Stimulated activated CD4-positive, alpha-beta T cell treated with anti-CD3 and anti-CD28 coated beads, TNF-alpha, amount 100 ng/mL, for 4 hours (primary cell): ENCODE results near the gene YOD1.

ENCODE experiments used
- DNase-seq, 3 experiments: peaks; one replicate each; pipeline ENCODE4 v3.0.0-alpha.2; 2020; ENCODE audit warnings: low read depth in 3 of 3

The YOD1 gene

DNA sequence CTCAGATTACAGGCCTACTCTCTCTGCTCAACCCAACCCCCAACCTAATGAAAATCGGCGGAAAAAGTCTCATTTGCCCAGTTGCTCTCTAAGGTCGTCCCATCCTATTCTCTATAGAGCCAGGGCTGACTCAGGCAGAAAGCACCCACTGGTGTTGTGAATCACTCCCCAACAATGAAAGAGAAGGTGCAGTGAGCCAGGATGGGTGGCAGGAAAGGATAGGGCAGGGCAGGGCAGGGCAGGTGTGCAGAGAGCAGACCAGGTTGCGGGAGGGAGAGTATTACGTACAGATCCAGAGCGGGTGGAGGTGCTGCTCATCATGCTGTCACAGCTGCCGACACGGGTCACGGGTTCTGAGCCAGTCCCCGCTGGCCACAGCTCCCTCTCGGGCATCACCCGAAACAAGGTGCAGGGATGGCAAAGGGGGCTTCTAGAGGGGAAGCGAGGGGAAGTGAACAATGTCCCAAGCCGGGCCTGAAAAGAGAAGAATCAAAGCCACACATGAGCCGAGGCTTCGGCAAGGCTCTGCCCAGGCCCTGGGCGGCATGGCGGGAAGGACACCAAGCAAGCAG, 23.7 kb downstream of the YOD1 start:
- DNase-seq: no peak

- no peak for DNase-seq
These were observed 24.9 kb downstream of the YOD1 start for GRCh38 chr1:207026104-207026534.

- DNase-seq: no peak
These were observed 25.7 kb downstream of the YOD1 start for GRCh38 chr1:207025146-207025880.

DNA sequence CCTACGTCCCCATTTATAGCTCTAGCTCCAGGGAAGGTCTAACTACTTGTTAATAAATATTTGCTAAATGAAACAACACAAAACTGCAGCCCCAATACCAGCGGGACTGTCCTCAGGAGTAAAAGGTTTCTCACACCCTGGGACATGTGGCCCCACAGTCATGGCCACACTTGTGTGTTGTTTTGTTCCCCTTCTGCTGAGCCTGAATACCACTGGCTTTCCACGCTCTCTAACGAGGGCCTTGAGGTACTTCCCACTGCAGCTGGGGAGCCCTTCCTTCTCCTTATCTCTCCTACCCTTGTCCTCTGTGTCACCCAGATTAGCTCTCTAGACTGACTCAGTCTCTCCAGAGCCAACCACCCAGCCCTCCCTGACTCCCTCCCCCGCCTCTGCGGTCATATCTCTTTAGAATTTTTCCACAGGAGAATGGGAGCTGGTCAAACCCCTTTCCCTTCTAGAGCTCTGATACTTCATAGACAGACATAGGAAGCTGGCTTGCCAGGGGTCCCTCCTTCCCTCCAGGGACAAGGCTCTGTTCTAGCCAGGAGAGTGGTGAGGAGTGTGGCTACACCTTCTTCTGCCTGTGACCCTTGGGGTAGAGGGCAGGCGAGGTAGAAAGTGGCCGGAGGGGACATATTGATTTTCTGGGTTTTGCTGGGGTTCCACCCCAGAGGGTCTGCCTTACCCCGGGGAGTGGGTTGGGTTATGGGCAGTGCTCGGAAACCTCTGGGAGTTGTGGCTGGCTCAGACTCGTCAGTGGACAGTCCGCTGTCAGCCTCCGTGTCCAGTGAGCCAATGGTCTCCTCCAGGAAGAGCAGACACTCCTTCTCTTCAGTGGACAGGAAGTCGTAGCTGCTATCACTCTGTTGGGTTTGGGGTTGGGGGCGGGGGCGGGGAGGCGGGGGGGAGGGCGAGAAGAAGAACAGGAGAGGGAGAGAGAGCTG, 26.5 kb downstream of the YOD1 start:
- no peak for DNase-seq

DNA sequence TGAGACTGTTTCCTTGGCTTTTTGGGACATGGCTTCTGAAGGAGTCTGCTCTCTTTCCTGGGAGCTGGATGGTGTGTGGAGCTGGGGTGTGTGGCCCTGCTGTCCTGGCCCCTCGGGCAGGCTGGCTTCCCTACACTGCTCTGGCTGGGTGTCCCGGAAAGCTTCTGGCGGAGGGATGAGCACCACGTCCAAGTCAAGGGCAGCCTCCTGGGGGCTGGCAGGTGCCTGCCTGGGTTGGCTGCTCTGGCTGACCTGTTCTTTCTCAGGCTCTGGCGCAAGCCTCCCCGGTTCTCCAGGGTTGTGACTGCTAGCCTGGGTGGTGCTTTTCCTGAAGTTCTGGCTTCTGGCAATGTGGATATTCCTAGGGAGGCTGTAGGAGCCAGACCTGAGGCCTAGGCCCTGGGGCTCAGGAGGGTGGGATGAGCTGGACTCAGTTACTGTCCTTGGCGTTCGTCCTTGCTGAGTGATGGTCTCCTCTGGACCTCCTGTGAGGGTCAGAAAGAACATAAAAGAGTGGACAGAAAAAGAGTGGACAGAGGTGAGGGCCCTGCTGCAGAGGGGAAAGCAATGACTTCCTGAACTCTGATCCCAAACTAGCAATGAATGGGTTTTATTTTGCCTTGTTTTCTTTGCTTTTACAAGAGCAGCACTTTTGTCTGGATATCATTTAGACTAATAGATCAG, 27.9 kb downstream of the YOD1 start:
- no peak for DNase-seq

DNA sequence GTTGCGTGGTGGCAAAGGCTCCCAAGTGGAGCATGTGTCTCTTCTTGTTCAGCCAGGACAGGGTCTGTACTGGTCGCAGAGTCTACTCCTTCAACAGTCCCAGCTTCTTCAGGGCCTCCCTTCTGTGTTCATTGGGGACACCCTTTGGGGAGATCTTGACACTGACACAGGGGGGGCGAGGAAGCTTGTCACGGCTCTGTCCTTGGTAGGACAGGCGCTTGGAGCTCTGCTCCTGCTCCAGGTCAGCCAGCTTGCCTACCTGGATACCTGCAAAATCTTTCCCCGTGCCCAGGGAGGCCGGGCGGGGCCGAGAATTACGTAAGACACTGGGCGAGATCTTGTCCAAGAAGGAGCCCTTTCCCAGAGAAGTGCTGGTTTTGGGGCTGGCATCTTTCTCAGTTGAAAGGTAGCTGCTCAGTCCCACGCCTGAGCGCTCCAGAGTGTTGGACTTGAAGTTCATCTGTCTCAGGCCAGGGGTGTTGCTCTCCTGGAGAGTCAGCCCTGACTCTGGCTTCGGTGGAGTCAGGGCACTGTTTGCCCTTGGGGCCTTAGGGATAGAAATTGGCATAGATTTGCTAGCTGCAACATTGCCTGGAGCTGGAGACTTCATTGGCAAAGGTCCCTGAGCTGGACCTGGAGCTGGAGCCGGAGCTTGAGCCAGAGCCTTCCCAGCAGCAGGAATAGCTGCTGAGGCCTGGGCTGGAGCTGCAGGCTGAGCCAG, 29.0 kb downstream of the YOD1 start:
- DNase-seq: no peak

DNA sequence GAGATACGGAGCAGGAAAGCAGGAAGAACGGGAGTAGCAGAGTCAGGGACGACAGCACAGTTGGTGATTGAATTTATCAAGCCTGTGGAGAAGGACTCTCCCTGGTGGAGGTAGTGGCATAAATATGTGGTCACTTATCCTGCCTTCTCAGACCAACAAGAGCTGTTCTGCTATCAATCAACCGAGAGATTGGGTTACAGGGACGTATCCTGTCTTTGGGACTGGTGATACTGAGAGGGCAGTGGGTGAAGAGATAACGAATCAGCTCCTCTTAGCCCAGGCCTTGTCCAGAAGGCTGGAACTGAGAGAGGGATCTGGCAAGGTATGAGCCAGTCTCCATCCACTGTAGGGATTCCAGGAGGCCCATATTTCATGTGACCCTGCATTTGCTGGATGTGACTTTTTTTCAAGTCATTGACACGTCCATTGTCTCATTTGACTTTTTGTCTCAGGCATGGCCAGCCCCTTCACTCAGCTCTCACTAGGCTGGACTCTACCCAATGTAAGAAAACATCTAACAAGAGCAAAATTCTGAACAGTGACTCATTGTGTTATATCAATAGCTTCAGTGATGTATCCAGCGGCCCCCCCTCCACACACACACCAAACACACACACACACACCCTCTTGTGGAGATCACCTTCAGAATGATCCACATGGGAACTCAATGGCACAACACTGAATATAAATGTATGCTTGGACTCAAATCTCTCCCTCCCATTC, 29.7 kb downstream of the YOD1 start:
- no peak for DNase-seq

- no peak for DNase-seq
These were observed 30.3 kb downstream of the YOD1 start for GRCh38 chr1:207020709-207021107.

DNA sequence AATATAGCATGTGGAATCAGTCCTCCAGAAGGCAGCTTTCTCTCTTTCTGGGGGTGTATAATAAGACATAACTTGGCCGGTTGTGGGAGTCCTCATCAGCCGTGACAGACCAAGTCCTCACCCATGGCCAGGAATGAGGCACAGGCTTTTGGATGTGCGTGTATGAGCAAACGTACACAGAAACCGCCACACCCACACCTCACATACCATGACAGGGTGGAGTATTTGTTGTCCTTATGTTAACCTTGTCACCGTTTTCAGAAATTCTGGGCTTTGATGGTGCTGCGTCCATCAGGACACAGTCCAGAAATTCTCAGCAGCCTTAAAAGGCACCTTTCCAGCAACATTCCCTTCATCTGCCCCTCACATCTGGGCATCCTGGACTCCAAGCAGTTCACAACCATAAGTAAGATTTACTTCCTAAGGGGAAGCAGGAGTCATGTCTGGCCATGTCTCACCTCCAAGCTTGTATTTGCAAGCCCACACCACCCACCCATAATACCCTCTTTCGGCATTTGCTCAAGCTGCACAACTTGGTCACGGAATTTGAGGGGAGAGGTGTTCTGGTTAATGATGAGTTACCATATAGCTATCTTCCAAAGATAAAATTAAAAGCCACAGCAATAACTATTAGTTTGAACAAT, 30.8 kb downstream of the YOD1 start:
- no peak for DNase-seq

DNA sequence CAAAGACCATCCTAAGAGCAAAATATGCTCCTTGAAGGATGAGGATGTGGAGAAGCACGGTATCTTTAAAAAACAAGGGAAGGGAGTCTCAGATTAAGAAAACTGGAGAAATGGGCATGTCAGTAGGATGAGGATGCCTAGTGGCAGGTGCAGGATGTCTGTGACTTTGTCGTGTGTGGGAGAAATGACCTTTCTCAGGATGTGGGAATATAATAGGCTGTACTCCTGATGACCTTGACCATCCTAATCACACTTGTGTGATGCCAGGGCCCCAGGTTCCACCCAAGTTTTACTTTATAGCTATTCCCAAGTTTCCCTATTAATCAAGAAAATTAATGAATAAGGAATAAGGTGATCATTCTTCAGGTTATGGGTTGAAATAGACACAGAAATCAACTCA, 31.3 kb downstream of the YOD1 start:
- no peak for DNase-seq

GRCh38 chr1:207019161-207019560, 31.8 kb downstream of the YOD1 start:
- DNase-seq: no peak

DNA sequence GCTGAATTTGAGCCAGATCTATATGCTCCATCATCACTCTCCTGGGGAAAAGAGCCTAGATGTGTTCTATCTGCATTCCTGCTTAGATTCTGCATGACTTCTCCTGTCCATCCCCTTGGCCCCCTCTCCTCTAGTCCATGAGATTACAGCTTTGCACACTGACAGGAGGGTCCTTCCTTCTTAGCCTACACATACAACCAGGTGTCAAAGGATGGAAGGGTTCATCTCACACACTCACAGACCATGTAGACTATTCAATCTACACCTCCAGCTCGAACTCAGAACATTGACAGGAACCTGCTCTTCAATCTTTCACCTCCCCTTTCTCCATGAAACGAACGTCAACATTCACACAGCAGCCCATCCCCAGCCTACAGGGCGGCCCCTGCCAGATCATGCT, 32.3 kb downstream of the YOD1 start:
- DNase-seq: no peak

- no peak for DNase-seq
These were observed 33.1 kb downstream of the YOD1 start for GRCh38 chr1:207017615-207018559.

GRCh38 chr1:207015791-207016190, 35.2 kb downstream of the YOD1 start:
- DNase-seq: no peak

DNA sequence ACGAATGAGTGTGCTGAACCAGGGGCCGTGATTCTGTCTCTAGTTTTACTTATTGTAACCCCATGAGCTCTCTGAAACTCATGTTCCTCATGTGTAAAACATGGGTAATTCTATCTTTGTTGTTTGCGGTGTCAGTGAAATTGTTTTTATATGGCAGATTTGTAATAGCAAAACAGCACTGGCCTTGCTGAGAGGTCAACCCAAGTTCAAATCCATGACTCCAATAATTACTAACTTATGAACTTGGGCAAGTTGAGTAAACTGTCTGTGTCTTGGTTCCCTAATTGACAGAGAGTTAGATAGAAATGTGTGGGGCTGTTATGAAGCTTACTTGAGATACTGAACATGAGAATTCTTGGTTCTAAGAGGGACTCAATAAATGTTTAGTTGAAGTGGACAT, 36.3 kb downstream of the YOD1 start:
- DNase-seq: no peak

- DNase-seq: no peak
These were observed 37.5 kb downstream of the YOD1 start for GRCh38 chr1:207013321-207014085.

GRCh38 chr1:207010726-207011125, 40.3 kb downstream of the YOD1 start:
- DNase-seq: no peak

DNA sequence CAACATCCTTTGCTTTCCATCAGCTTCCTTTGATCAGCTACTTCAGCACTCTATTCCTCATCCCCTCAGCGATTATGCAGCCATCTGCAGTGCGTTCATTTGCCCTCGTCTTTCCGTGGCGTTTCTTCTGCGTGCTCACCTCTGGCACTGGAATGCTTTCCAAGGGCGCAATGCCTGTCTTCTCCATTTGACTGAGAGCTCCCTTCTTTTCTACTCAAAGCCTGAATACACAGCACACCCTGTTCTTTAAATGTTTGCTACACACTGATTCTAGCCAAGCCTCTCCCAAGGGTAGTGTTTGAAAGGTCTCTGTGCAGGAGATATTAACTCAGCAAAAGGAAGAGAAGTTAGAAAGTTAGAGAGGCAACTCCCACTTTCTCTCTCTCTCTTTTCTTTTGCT, 41.1 kb downstream of the YOD1 start:
- DNase-seq: no peak
